ENCODE measurements around the gene GBA3. TPM values are rescaled to one million over a fixed set of nuclear protein-coding genes. Genes with fewer than 3 reads are reported as not detected.

The GBA3 gene
- total and polyA plus RNA-seq, 2 donors (not counting 3 experiments of a cell fraction or from before 2014, with no cell fraction given), result not detected

DNA sequence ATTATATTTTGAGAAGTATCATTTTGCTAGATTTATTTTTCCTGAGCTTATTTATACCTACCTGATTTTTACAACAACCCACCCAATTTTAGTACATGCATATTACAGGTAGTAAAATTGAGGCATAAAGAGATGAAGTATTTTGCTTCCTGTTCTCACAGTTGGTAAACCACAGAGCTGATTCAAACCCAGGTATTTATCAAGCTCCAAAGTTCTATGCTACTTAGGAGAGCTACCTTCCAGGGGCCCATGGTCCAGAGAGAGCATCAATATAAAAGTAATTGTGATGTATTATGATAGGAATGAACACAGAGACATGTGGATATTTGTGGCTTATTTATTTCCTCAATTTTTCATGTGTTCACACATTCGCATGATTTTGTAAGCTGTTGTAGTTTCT is 20.2 kb upstream of the GBA3 start:
- DNase-seq (ENCODE audit: low read depth, low spot score), result no peak
- H3K79me2 ChIP-seq (ENCODE audit: control insufficient read depth, insufficient read depth, low read length), result no peaks in the 10 kb centered on the region
- no peak overlapping the region for H3K9ac ChIP-seq (replicated peaks; ENCODE audit: extremely low read depth, insufficient read depth, low read length)
- POLR2A ChIA-PET, result no interaction called here
- TF ChIP-seq FOS (IDR thresholded peaks at IDR 0.05; ENCODE audit: borderline replicate concordance, insufficient read depth, low read length), result no peak
- TF ChIP-seq MYC (IDR thresholded peaks at IDR 0.05; ENCODE audit: low read depth, low read length), result no peak
- no peak for TF ChIP-seq POLR2AphosphoS5 (IDR thresholded peaks at IDR 0.05; ENCODE audit: insufficient read depth, low read depth, low read length)
- H3K4me3 ChIP-seq (replicated peaks in 1 of 3; ENCODE audit: insufficient read depth in 1 of 3, low read depth in 1 of 3, low read length in 3 of 3), result no peak overlapping the region
- no peak overlapping the region for H3K4me2 ChIP-seq (ENCODE audit: insufficient read depth, low read length)
- BruUV-seq (replicated peaks), result no TSS peak
- H3K4me1 ChIP-seq (ENCODE audit: control insufficient read depth, extremely low read depth, insufficient read depth, low read length), result no peaks in the 10 kb centered on the region
- no peak overlapping the region for H3K27ac ChIP-seq (ENCODE audit: insufficient read depth, low read depth, low read length)
- H3K27me3 ChIP-seq (ENCODE audit: control insufficient read depth in 2 of 2, insufficient read depth in 2 of 2, low read length in 2 of 2), result no peaks in the 10 kb centered on the region
- H2AFZ ChIP-seq (ENCODE audit: low read depth, low read length), result no peak overlapping the region
- H3K9me3 ChIP-seq (replicated peaks; ENCODE audit: control insufficient read depth, insufficient read depth, low read length), result no peaks in the 10 kb centered on the region
- dilution Hi-C loops (cut with MboI; ENCODE audit: extremely low pct_ligation_motif_present, low sequenced_read_pairs), result no loop called here
- no peaks in the 10 kb centered on the region for H3K36me3 ChIP-seq (ENCODE audit: control insufficient read depth in 2 of 2, extremely low read depth in 1 of 2, insufficient read depth in 2 of 2, low read length in 2 of 2)
- FAIRE-seq, result no peak
- intact Hi-C loops (cut with micrococcal nuclease), result no loop called here
- H4K20me1 ChIP-seq (replicated peaks; ENCODE audit: control insufficient read depth, extremely low read depth, insufficient read depth, low read length), result no peaks in the 10 kb centered on the region
- CTCF ChIA-PET, result interaction anchor here (1.2 kb wide), 1 partner anchor 884 kb away, joined by 4 read pairs; no protein-coding TSS in a partner anchor
- no peaks in the 10 kb centered on the region for H3K9me1 ChIP-seq (replicated peaks; ENCODE audit: control insufficient read depth, extremely low read depth, insufficient read depth, low read length)

DNA sequence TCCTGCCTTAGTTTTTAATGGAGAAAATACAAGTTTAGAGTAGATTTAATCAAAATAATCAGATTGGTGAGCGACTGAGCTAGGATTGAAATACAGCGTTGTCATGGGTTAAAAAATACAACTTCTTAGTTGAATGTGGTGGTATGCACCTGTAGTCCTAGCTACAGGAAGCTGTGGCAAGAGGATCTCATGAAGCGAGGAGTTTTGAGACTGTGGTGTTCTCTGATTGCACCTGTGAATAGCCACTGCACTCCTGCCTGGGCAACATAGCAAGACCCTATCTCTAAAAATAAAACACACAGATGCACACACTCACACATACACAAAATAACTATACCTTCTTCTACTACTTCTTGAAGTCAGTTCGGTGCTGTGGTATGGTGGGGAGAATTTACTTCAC is 19.8 kb upstream of the GBA3 start:
- no peaks in the 10 kb centered on the region for H3K27me3 ChIP-seq (ENCODE audit: control insufficient read depth in 2 of 2, insufficient read depth in 2 of 2, low read length in 2 of 2)
- no peaks in the 10 kb centered on the region for H3K36me3 ChIP-seq (ENCODE audit: control insufficient read depth in 2 of 2, extremely low read depth in 1 of 2, insufficient read depth in 2 of 2, low read length in 2 of 2)
- ChIA-PET POLR2A (no interaction called here), CTCF (interaction anchor here (1.2 kb wide), 1 partner anchor 884 kb away, joined by 4 read pairs; no protein-coding TSS in a partner anchor)
- H3K9me3 ChIP-seq (replicated peaks; ENCODE audit: control insufficient read depth, insufficient read depth, low read length), result no peaks in the 10 kb centered on the region
- no peak overlapping the region for H3K4me2 ChIP-seq (ENCODE audit: insufficient read depth, low read length)
- dilution Hi-C loops (cut with MboI; ENCODE audit: extremely low pct_ligation_motif_present, low sequenced_read_pairs), result no loop called here
- H3K27ac ChIP-seq (ENCODE audit: insufficient read depth, low read depth, low read length), result no peak overlapping the region
- H3K9me1 ChIP-seq (replicated peaks; ENCODE audit: control insufficient read depth, extremely low read depth, insufficient read depth, low read length), result no peaks in the 10 kb centered on the region
- H3K79me2 ChIP-seq (ENCODE audit: control insufficient read depth, insufficient read depth, low read length), result no peaks in the 10 kb centered on the region
- no peak overlapping the region for H3K4me3 ChIP-seq (replicated peaks in 1 of 3; ENCODE audit: insufficient read depth in 1 of 3, low read depth in 1 of 3, low read length in 3 of 3)
- TF ChIP-seq POLR2AphosphoS5 (IDR thresholded peaks at IDR 0.05; ENCODE audit: insufficient read depth, low read depth, low read length), result no peak
- TF ChIP-seq, protein P1, sequence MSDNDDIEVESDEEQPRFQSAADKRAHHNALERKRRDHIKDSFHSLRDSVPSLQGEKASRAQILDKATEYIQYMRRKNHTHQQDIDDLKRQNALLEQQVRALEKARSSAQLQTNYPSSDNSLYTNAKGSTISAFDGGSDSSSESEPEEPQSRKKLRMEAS (IDR thresholded peaks at IDR 0.05; ENCODE audit: insufficient read depth, insufficient read length), result no peak
- no peak for DNase-seq (ENCODE audit: low read depth, low spot score)
- H4K20me1 ChIP-seq (replicated peaks; ENCODE audit: control insufficient read depth, extremely low read depth, insufficient read depth, low read length), result no peaks in the 10 kb centered on the region
- BruUV-seq (replicated peaks), result no TSS peak
- H2AFZ ChIP-seq (ENCODE audit: low read depth, low read length), result no peak overlapping the region
- no peak overlapping the region for H3K9ac ChIP-seq (replicated peaks; ENCODE audit: extremely low read depth, insufficient read depth, low read length)
- FAIRE-seq, result no peak
- intact Hi-C loops (cut with micrococcal nuclease), result no loop called here
- no peaks in the 10 kb centered on the region for H3K4me1 ChIP-seq (ENCODE audit: control insufficient read depth, extremely low read depth, insufficient read depth, low read length)

All from endothelial cell of umbilical vein (primary cell).